ENCODE measurements around the gene ZBTB7C. TPM values are rescaled to one million over a fixed set of nuclear protein-coding genes. Genes with fewer than 3 reads are reported as not detected.

Gene ZBTB7C
- total and polyA plus RNA-seq, 2 of the 4 experiments (the other 2 are of a cell fraction): not detected

DNA sequence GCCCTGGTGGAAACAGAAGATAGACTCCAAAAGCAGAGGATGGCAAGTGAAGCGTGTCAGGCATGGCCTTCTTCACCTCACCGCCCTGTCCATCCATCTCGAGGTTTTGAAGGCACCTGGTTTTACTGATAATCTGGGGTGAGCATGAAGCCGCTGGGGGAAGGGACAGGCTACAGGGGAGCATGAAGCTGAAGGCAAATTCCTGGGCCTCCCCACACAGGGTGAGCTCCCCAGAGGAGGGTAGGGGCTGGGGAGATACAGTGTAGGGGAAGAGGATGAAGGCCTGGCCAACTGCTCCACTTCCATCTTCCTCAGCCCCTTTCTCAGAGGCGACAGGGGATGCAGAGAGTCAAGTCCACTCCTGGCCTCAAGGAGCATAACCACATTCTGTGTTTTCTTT is 250.5 kb downstream of the ZBTB7C start:
- no peak overlapping the region for H2AK9ac ChIP-seq (replicated peaks; ENCODE audit: low read depth, low read length, poor library complexity)
- H3K4me2 ChIP-seq (ENCODE audit: low read depth, low read length): no peak overlapping the region
- in situ Hi-C loops (cut with MboI; ENCODE audit: low sequenced_read_pairs): no loop called here
- intact Hi-C loops (cut with micrococcal nuclease): no loop called here
- BruUV-seq (replicated peaks): no TSS peak
- WGBS, 2 experiments (ENCODE audit: extremely low coverage in 2 of 2, insufficient read length in 1 of 2): no CpG with 5 or more reads among the region's 5 CpGs
- H4K5ac ChIP-seq (ENCODE audit: low read depth, low read length): no peak overlapping the region
- no peak overlapping the region for H4K91ac ChIP-seq (ENCODE audit: insufficient read depth, low read depth, low read length)
- dilution Hi-C loops (cut with HindIII; ENCODE audit: low sequenced_read_pairs, unreplicated experiment): no loop called here
- H2AK5ac ChIP-seq (ENCODE audit: low read depth, low read length): no peak overlapping the region
- DNase-seq (no peak), ATAC-seq (ENCODE audit: low read depth) (no peak)
- H3K9ac ChIP-seq (ENCODE audit: low read depth, low read length): no peak overlapping the region
- H3K27ac ChIP-seq (ENCODE audit: insufficient read depth, low read length): no peak overlapping the region
- peaks cover 12% of the 10 kb centered on the region; the same call in 1 of the 2 replicates for H3K27me3 ChIP-seq (ENCODE audit: control insufficient read depth, insufficient read depth, low read length)
- H2BK5ac ChIP-seq (ENCODE audit: low read depth, low read length, poor library complexity, severe bottlenecking): no peak overlapping the region
- no peak overlapping the region for H3K56ac ChIP-seq (ENCODE audit: extremely low read depth, insufficient read depth, low read length)
- H2AFZ ChIP-seq (replicated peaks; ENCODE audit: low read length, poor library complexity): no peak overlapping the region
- CTCF ChIA-PET: no interaction called here
- POLR2A ChIA-PET (ENCODE audit: unreplicated experiment): no interaction called here
- no peak overlapping the region for H3K18ac ChIP-seq (ENCODE audit: low read depth, low read length)
- no peak overlapping the region for H4K8ac ChIP-seq (ENCODE audit: low read depth in 2 of 2, low read length in 2 of 2)
- no peaks in the 10 kb centered on the region for H3K4me1 ChIP-seq (ENCODE audit: control insufficient read depth, insufficient read depth, low read length)
- TF ChIP-seq MAZ (IDR thresholded peaks at IDR 0.05; ENCODE audit: borderline replicate concordance, low read depth, low read length): no peak
- no peak for TF ChIP-seq RAD21 (IDR thresholded peaks at IDR 0.05; ENCODE audit: low read length)
- no peak overlapping the region for H2BK15ac ChIP-seq (ENCODE audit: low read depth, low read length)
- H3K14ac ChIP-seq (replicated peaks; ENCODE audit: low read depth, low read length): no peak overlapping the region
- no peaks in the 10 kb centered on the region for H3K79me1 ChIP-seq (ENCODE audit: low read depth in 1 of 2, low read length in 2 of 2)
- no peaks in the 10 kb centered on the region for H3K9me3 ChIP-seq (ENCODE audit: control insufficient read depth, insufficient read depth, low read length)
- H2BK20ac ChIP-seq (ENCODE audit: low read depth, low read length): no peak overlapping the region
- H3K4ac ChIP-seq (ENCODE audit: low read depth, low read length): no peak overlapping the region
- H4K20me1 ChIP-seq (ENCODE audit: insufficient read depth, low read length): no peaks in the 10 kb centered on the region
- H3K9me1 ChIP-seq (ENCODE audit: insufficient read depth, low read length): no peaks in the 10 kb centered on the region
- no peak overlapping the region for H2BK120ac ChIP-seq (ENCODE audit: low read depth, low read length)
- H3K23ac ChIP-seq (ENCODE audit: low read depth, low read length): no peak overlapping the region
- no peaks in the 10 kb centered on the region for H3K36me3 ChIP-seq (ENCODE audit: control insufficient read depth, insufficient read depth, low read length)
- no peak overlapping the region for H3K4me3 ChIP-seq (ENCODE audit: insufficient read depth, low read depth, low read length)
